ENCODE measurements around the gene TGFBR1.

Gene TGFBR1

GRCh38 chr9:99074902-99075245 is 30.0 kb upstream of the TGFBR1 start:
- no peak for TF ChIP-seq CTCF (IDR thresholded peaks at IDR 0.05; ENCODE audit: low read depth, low read length)
- H3K4me3 ChIP-seq (replicated peaks in 1 of 2; ENCODE audit: low read depth in 2 of 2, low read length in 2 of 2): no peak overlapping the region
- no peak for DNase-seq (ENCODE audit: low read depth in 2 of 2)

- DNase-seq (ENCODE audit: low read depth in 2 of 2): peak; percentile 25 to 69
- no peak for TF ChIP-seq CTCF (IDR thresholded peaks at IDR 0.05; ENCODE audit: low read depth, low read length)
- H3K4me3 ChIP-seq (replicated peaks in 1 of 2; ENCODE audit: low read depth in 2 of 2, low read length in 2 of 2): no peak overlapping the region
Observed at GRCh38 chr9:99075246-99075912, 29.5 kb upstream of the TGFBR1 start.

- no peak for DNase-seq (ENCODE audit: low read depth in 2 of 2)
- no peak for TF ChIP-seq CTCF (IDR thresholded peaks at IDR 0.05; ENCODE audit: low read depth, low read length)
Observed at GRCh38 chr9:99076030-99076429, 28.9 kb upstream of the TGFBR1 start.

GRCh38 chr9:99076483-99077171 is 28.3 kb upstream of the TGFBR1 start:
- H3K4me3 ChIP-seq (replicated peaks in 1 of 2; ENCODE audit: low read depth in 2 of 2, low read length in 2 of 2): no peak overlapping the region
- DNase-seq (ENCODE audit: low read depth in 2 of 2): no peak
- TF ChIP-seq CTCF (IDR thresholded peaks at IDR 0.05; ENCODE audit: low read depth, low read length): no peak

More at GRCh38 chr9:99076030-99076429, 28.9 kb upstream of the TGFBR1 start:
- no peak overlapping the region for H3K4me3 ChIP-seq (replicated peaks in 1 of 2; ENCODE audit: low read depth in 2 of 2, low read length in 2 of 2)

- H3K4me3 ChIP-seq (replicated peaks in 1 of 2; ENCODE audit: low read depth in 2 of 2, low read length in 2 of 2): no peak overlapping the region
- no peak for TF ChIP-seq CTCF (IDR thresholded peaks at IDR 0.05; ENCODE audit: low read depth, low read length)
- no peak for DNase-seq (ENCODE audit: low read depth in 2 of 2)
Observed at GRCh38 chr9:99078717-99079116, 26.2 kb upstream of the TGFBR1 start.

GRCh38 chr9:99079542-99079941 is 25.4 kb upstream of the TGFBR1 start:
- no peak for DNase-seq (ENCODE audit: low read depth in 2 of 2)
- H3K4me3 ChIP-seq (replicated peaks in 1 of 2; ENCODE audit: low read depth in 2 of 2, low read length in 2 of 2): no peak overlapping the region
- no peak for TF ChIP-seq CTCF (IDR thresholded peaks at IDR 0.05; ENCODE audit: low read depth, low read length)
